Activated CD8-positive, alpha-beta memory T cell treated with anti-CD3 and anti-CD28 coated beads, Interleukin-2, amount 50 U/mL, for 4 hours (primary cell): ENCODE data around the gene INHBC.
A peak's percentile ranks its signal among the peaks of the same experiment; 100 is the strongest.
"Not testable (repeated sequence)": the region's sequence is repeated elsewhere in the genome, so short reads cannot be mapped to it uniquely, and the experiment has no call there.

Experiments
- DNase-seq: peaks from one replicate; pipeline ENCODE4 v3.0.0-alpha.2; 2020

Gene INHBC

GRCh38 chr12:57430112-57430930 lies 4.3 kb upstream of the INHBC start:
- no peak for DNase-seq

- peak; percentile 97 for DNase-seq
Measured at GRCh38 chr12:57430931-57431566, 3.5 kb upstream of the INHBC start, which contains the start of gene R3HDM2. Gene R3HDM2 (minus strand): TSS chr12:57431043. CDS start chr12:57310428, 120,615 bp downstream.

- DNase-seq = no peak
Measured at GRCh38 chr12:57431654-57432188, 2.9 kb upstream of the INHBC start.

GRCh38 chr12:57433370-57433769 lies 1.2 kb upstream of the INHBC start:
- no peak for DNase-seq

GRCh38 chr12:57435293-57435692 lies 709 bp downstream of the INHBC start:
- no peak for DNase-seq

- DNase-seq = no peak
Measured at GRCh38 chr12:57438400-57438799, 3.8 kb downstream of the INHBC start.

GRCh38 chr12:57439762-57440266 lies 5.2 kb downstream of the INHBC start:
- DNase-seq = no peak

GRCh38 chr12:57441393-57441792 lies 6.8 kb downstream of the INHBC start:
- not testable (repeated sequence) for DNase-seq

GRCh38 chr12:57441846-57442427 lies 7.4 kb downstream of the INHBC start:
- no peak for DNase-seq

- not testable (repeated sequence) for DNase-seq
Measured at GRCh38 chr12:57444337-57444736, 9.8 kb downstream of the INHBC start.

- DNase-seq = no peak
Measured at GRCh38 chr12:57444744-57445143, 10.2 kb downstream of the INHBC start.

- no peak for DNase-seq
Measured at GRCh38 chr12:57446292-57446960, 11.8 kb downstream of the INHBC start.

- no peak for DNase-seq
Measured at GRCh38 chr12:57448669-57449068, 14.1 kb downstream of the INHBC start.

- no peak for DNase-seq
Measured at GRCh38 chr12:57449375-57449774, 14.8 kb downstream of the INHBC start.

- no peak for DNase-seq
Measured at GRCh38 chr12:57450057-57450456, 15.5 kb downstream of the INHBC start.

GRCh38 chr12:57451233-57451778 lies 16.7 kb downstream of the INHBC start:
- DNase-seq = no peak

- no peak for DNase-seq
Measured at GRCh38 chr12:57452181-57452936, 17.8 kb downstream of the INHBC start.

GRCh38 chr12:57452937-57453509 lies 18.4 kb downstream of the INHBC start:
- DNase-seq = peak; percentile 39

GRCh38 chr12:57454213-57454565 lies 19.6 kb downstream of the INHBC start:
- DNase-seq = no peak

- DNase-seq = no peak
Measured at GRCh38 chr12:57454566-57455373, 20.2 kb downstream of the INHBC start, which contains the start of gene INHBE. Gene INHBE (plus strand): TSS chr12:57455307. CDS start chr12:57455537, 230 bp downstream.
